HG03025 (cell line): Measurements from ENCODE around the gene TMEM108.

ENCODE experiments used
- ATAC-seq: cut with Tn5 transposase; IDR thresholded peaks from one replicate; pipeline ENCODE4 v1.9.1; 2021; ENCODE audit warnings: mild to moderate bottlenecking, moderate library complexity; ENCODE audit not compliant: unreplicated experiment, low FRiP score

Gene TMEM108

GRCh38 chr3:133269393-133269792, 231.2 kb downstream of the TMEM108 start:
- ATAC-seq: no peak

GRCh38 chr3:133270631-133271030, 232.4 kb downstream of the TMEM108 start:
- ATAC-seq: no peak

DNA sequence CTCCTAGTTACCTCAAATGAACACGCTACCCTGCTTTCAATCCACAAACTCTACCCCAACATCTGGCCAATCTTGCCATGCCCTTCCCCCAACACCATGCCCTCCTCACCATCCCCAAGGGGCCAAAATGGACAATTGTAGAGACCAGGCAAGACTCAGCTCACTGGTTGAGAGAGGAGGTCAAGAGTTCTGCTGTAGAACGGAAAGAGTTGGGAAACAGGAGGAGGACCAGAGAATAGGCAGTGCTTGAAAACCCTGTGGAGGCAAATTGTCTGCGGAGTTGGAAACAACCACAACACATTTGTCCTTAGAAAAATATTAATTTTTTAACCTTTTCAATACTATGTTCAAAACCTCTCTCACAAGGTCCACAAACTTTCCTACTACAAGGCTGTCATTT, 232.9 kb downstream of the TMEM108 start:
- no peak for ATAC-seq

DNA sequence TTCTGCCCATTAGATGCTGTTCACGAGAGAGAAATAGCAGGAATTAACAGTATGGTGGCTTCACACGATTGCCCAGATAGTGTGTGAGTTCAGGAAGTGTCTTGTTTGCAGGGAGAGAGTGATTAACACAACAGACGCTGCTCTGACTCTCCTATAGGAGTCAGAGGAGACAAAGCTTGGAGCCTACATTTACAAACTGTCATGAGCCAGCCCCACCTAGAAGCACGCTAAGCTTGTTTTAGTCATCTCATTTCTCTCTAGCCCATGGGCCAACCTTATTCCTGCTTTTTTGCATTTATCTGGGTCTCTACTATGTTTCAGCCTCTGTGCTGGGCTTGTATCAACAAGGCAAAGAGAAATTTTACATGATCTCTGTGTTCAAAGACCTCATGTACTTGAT, 233.3 kb downstream of the TMEM108 start:
- no peak for ATAC-seq

DNA sequence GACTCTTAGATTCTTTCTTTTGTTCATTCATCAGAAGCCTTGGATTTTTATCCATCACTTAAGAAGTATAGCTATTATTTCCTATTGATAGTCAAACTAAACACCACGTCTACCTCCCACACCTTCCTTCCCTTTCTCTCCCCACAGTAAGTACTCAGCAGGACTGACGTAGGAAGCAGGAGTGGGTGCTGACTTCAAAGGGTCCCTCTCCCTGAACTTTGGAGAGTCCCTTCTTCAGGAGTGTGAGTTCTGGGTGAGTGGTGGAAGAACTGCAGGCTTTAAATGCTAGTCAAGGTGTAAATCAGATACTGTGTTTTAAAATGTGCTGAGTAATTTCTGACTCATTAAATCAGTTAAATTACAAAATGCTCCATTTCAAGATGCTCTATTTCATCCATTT, 235.2 kb downstream of the TMEM108 start:
- ATAC-seq: no peak

- no peak for ATAC-seq
These were observed 236.3 kb downstream of the TMEM108 start for GRCh38 chr3:133274477-133274876.

DNA sequence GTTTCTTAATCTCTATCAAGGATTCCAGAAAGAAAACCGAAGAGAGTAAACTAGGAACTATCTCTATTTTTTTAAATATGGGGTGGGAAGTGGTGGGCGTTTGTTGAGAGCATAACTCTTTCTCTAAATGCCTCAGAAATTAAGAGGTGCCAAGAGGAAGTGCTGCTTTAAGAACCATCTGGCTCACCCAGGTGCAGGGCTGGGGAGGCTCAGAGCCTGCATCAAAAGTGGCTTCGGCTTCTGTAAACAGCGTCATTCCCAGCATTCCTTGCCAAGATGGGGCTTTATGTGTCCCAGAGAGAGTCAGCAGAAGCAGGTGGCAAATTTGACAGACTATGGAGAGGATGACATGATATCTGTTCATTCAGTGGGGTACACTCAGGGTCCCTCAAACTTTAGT, 238.4 kb downstream of the TMEM108 start:
- peak; percentile 81 for ATAC-seq

- ATAC-seq: no peak
These were observed 239.6 kb downstream of the TMEM108 start for GRCh38 chr3:133277813-133278212.

DNA sequence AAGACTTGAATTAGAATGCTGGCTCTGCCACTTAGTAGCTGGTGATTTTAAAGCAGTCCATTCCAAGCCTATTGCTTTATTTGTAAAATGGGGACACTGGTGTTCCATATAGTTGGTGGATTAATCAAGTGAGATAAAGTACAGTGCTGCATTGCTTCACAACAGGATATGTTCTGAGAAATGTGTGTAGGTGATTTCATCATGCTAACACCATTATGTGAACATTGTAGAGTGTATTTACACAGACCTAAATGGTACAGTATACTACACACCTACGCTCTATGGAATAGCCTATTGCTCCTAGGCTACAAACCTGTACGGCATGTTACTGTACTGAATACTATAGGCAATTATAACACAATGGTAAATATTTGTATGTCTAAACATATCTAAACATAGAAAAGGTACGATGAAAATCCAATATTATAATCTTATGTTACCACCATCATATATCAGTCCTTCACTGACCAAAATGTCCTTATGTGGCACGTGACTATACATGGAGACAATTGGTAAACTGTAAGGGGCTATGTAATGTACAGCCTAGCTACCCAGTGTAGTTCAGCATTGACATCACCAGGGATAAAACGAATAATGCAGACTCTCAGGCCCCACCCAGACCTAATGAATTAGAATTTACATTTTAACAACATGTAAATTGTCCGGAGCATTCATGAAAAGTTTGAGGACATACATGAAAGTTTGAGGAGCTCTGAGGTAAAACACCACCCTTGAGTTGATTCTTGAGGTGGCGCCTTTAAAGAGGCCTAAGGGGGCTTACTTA, 240.3 kb downstream of the TMEM108 start:
- no peak for ATAC-seq

DNA sequence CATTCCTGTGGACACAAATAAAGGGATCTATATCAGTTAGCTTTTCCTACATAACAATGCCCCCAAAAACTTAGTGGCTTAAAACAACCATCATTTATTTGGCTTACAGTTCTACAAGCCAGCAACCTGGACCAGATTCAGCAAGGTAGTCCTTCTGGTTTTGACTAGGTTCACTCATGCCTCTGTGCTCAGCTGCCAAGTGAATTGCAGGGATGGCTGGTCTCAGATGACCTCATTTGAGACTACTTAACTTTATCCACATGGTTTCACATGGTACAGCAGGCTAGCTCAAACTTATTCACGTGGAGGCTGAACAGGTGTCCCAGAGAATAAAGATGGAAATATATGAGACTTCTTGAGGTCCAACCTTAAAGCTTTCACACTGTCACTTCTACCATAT, 242.4 kb downstream of the TMEM108 start:
- ATAC-seq: no peak

DNA sequence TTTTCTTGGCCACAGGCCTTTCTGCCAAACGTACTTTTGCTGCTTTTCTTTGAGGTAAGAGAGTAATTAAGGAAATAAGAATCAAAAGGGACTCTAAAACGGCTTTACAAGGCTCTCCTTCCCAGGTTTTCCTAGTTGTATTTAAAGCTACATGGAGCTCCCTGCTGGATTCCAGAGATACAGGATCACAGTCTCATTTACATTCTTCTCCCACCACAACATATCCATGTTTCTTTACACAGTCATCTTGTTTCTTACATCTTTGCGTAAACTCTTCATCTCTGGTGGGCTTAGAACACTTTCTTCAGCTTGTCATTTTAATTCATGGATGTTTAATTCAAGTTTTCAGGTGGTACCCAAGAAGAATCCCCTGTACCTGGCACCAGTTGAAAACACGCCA, 244.0 kb downstream of the TMEM108 start:
- ATAC-seq: no peak

- no peak for ATAC-seq
These were observed 246.0 kb downstream of the TMEM108 start for GRCh38 chr3:133283958-133284807.

DNA sequence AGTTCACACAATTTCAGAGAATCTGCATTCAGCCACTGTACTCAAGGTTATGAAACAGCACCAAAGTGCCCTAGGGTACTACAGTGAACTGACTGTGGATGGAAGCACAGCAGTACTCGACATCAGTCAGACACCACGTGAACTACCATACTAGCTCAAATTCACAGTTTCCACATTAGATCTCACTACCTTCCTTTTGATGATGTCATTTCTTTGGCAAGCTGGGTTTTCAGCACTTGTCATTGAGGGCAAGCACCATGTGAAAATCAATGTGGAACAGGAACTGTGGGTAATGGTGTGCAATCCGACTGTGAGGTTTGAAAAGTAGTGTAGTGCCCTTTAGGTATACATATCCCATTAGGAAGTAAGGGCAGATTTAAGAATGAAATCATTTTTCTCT, 251.1 kb downstream of the TMEM108 start:
- no peak for ATAC-seq

DNA sequence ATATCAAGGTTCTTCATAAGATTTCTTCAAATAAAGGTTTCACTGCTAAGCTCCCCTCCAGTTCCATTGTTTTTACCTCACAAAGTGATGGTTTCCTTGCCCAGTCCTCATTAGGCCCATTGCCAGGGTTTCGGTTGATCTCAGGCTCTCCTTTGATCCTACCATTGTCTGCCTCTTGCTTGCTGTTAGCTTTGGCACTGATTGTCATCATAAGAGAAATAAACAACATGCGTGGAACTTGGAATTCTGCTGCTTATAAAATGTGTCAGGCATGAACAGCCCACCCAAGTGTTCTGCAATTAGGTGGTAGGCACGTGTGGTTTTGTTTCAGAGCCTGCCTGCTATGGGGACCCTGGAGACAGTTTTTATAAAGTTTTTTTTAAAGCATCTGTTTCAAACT, 254.1 kb downstream of the TMEM108 start:
- ATAC-seq: no peak

DNA sequence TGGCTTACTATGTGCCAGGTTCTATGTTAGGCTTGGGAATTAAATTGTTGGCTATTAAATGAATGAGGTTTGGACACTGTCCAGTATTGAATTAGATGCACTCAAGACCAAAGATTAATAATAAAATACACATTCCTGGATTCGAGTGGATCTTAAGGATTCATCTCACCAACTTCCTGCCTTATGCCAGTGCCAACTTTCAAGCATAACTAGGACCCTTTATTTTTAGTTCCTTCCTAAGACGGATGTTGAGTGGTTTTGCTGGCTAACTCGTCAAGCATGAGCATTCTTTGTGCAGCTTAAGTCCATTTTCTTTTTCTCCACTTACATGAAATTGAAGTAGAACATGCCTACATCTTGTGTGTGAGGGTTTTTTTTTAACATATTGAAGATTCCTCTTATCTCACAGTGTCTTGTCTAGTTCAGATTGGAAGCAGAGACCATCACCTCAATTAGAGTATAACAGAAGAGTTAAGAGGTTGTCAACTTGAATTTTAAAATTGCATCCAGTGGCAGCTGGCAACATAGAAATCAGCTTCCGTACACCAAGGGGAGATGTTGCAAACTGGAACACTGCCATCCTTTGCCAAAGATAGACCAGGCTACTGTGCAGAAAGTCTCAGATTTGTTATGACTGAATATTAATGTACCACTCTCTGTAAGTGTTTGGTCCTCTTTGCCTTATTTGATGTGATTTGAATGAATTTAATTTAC, 255.4 kb downstream of the TMEM108 start:
- no peak for ATAC-seq

DNA sequence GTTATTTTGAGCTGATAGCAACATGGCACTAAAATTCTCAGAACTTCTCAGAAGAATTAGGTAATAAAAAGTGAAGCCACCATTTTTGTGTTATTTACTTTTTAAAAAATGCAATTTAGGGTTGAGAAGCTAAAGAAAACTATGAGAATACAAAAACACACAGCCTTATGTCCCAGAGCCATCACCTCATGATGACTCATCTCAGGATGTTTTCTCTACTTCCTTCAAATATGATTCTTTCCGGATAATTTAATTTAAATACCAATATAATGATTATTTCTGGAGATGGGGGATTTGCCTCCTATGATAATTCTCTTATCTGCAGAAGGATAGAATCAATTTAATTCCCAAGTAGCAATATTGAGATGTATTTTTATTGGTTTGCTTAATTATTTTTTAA, 256.1 kb downstream of the TMEM108 start:
- ATAC-seq: no peak

DNA sequence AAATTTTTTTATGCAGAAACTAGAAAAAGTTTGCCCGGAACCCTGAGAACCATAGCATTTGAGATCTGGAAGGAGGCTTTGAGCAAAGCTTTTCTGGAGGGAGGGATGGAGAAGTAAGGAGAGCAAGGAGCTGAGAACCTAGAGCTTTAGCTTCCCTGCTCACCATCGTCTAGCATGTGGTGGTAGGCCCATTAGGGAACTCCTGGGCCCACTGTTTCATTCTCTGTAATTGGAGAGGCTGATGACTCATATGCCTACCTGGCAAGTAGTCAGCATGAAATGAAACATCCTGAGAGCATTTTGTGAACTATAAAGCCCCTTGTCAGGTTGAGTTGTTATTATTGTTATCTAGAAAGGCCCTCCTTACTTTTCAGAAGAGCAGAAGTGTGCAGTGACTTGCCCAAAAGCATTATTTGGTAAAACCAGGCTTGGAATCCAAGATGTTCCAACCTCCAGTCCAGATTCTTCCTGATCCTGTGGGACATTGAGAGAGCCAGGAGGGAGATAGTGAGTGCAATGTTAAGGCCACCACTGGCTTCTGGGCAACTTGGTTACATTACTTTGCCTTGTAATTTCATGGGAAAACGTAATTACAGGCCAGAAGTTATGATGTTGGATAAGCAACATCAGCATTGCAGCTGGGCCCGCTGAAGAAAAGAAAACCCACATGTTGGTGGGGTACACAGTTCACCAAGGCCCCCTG, 257.2 kb downstream of the TMEM108 start:
- ATAC-seq: peak; percentile 69

- ATAC-seq: no peak
These were observed 258.0 kb downstream of the TMEM108 start for GRCh38 chr3:133295944-133296917.

DNA sequence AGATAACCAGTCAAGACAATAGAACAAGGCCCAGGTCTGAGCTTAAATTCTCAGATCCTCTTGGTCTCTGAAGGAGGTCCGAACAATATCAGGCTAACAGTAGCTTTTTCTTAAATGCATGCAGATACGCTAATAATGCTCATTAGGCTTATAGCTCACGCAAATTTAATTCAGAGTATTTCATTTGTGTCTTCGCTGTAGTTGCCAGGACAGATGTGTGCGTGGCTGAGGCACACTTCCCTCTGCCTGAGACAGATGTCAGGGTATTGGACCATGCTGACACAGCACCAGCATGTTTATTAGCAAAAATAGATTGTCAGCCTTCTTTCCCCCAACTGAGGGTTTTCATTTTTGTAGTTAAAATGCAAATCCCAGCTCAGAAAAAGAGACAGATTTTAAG, 258.8 kb downstream of the TMEM108 start:
- ATAC-seq: no peak
